Effector memory CD4-positive, alpha-beta T cell (primary cell): ENCODE data around the gene SMAD1.
"Not testable (repeated sequence)": the region's sequence is repeated elsewhere in the genome, so short reads cannot be mapped to it uniquely, and the experiment has no call there.

Experiments used
- DNase-seq, 3 donors: peaks; one replicate each; pipeline ENCODE4 v3.0.0-alpha.2; 2020
- H3K27ac ChIP-seq: 2 replicates; pipeline ENCODE4 v1.7.0; 2013; ENCODE audit warnings: mild to moderate bottlenecking, low read length, moderate library complexity; ENCODE audit not compliant: insufficient read depth, poor library complexity, severe bottlenecking
- H3K27me3 ChIP-seq: replicated peaks from 2 replicates; pipeline ENCODE4 v1.7.0; 2013; ENCODE audit warnings: mild to moderate bottlenecking, low read length; ENCODE audit not compliant: insufficient read depth, control insufficient read depth, poor library complexity, severe bottlenecking
- H3K36me3 ChIP-seq: 2 replicates; pipeline ENCODE4 v1.7.0; 2013; ENCODE audit warnings: mild to moderate bottlenecking, low read length, moderate library complexity; ENCODE audit not compliant: control insufficient read depth, insufficient read depth
- H3K4me1 ChIP-seq: 2 replicates; pipeline ENCODE4 v1.7.0; 2013; ENCODE audit warnings: low read length, mild to moderate bottlenecking; ENCODE audit not compliant: control insufficient read depth, insufficient read depth, poor library complexity, severe bottlenecking
- H3K4me3 ChIP-seq: 2 replicates; pipeline ENCODE4 v1.7.0; 2013; ENCODE audit warnings: low read length, low read depth, mild to moderate bottlenecking; ENCODE audit not compliant: insufficient read depth, poor library complexity, severe bottlenecking
- H3K9me3 ChIP-seq: 2 replicates; pipeline ENCODE4 v1.7.0; 2013; ENCODE audit warnings: mild to moderate bottlenecking, low read length, moderate library complexity; ENCODE audit not compliant: control insufficient read depth

The SMAD1 gene

DNA sequence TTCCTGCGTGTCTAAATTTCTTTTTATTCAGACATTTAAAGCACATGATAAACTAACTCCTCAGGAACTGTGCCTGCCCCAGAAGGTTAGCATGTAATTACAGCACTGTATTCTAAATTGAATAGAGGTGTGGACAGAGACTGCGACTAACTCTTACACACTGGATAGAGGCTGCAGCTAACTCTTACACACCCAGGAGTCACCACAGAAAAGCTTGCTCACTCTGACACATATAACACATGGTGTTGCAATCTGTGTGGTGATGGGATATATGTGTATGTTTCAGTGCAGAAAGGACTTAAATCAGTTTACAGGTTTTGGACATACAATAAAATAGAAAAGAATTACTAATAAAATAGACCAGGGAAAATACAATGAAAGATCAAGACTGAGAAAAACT lies 41.5 kb downstream of the SMAD1 start:
- no peaks in the 10 kb centered on the region for H3K4me1 ChIP-seq
- H3K36me3 ChIP-seq, result no peaks in the 10 kb centered on the region
- H3K9me3 ChIP-seq, result no peaks in the 10 kb centered on the region
- no peaks in the 10 kb centered on the region for H3K27me3 ChIP-seq
- no peak for DNase-seq
- H3K4me3 ChIP-seq, result no peak overlapping the region
- H3K27ac ChIP-seq, result no peak overlapping the region

DNA sequence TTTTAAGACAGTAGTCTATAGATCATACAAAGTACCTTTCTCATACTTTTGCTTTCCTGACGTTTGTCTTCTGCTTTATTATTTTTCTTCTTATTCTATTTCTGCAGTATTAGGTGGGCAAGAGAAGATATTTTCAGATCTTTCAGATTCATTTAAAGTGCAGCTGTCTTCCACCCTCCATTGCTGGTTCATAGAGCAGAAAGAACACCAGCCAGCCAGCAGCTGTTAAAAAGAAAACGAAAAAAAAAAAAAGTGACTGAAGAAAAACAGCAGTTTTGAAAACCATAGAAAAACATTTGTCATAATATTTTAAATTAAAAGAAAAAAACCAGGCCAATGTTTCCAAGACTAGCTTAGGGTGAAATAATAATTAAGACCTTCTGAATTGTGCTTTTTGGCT lies 42.9 kb downstream of the SMAD1 start:
- Histone ChIP-seq H3K4me1 (no peaks in the 10 kb centered on the region), H3K36me3 (no peaks in the 10 kb centered on the region)

DNA sequence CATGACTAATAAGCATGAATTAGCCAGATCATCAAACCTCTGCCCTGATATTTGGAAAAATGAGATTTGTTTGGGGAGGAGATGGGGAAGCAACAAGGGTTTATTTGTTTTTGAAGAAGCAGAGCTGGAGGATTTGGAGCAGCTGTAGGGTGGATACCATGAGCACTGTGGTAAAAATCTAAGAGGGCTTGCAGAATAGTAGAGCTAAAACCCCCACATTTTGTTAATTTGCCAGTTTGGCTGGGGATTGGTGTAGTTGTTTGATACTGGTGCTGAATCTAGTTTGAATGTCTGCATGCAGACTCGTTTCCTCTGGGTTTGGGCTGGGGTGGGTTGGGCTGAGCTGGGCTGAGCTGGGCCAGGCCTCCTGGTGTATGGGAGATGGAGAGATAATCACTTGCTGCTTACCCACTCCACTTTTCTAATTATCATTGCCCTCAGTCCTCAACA lies 43.7 kb downstream of the SMAD1 start:
- Histone ChIP-seq H3K36me3 (no peaks in the 10 kb centered on the region), H3K9me3 (no peaks in the 10 kb centered on the region), H3K27me3 (no peaks in the 10 kb centered on the region), H3K4me3 (no peak overlapping the region), H3K27ac (no peak overlapping the region), H3K4me1 (no peaks in the 10 kb centered on the region)
- DNase-seq, result no peak

More for the DNA sequence above, 42.9 kb downstream of the SMAD1 start:
- no peak for DNase-seq
- Histone ChIP-seq H3K27ac (no peak overlapping the region), H3K27me3 (no peaks in the 10 kb centered on the region), H3K4me3 (no peak overlapping the region), H3K9me3 (no peaks in the 10 kb centered on the region)

DNA sequence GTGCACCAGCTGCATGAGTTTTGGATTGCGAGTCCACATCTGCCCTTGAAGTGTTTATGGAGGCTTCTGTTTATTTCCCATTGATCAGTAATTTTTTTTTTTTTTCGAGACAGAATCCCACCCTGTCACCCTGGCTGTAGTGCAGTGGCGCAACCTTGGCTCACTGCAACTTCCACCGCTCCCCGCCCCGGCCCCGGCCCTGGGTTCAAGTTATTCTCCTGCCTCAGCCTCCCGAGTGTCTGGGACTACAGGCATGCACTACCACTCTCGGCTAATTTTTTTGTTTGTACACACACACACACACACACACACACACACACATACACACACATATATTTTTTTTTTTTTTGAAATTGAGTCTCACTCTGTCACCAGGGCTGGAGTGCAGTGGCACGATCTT lies 46.1 kb downstream of the SMAD1 start:
- Histone ChIP-seq H3K27me3 (no peaks in the 10 kb centered on the region), H3K9me3 (no peaks in the 10 kb centered on the region), H3K36me3 (no peaks in the 10 kb centered on the region), H3K4me3 (no peak overlapping the region), H3K27ac (no peak overlapping the region), H3K4me1 (no peaks in the 10 kb centered on the region)
- no peak for DNase-seq

DNA sequence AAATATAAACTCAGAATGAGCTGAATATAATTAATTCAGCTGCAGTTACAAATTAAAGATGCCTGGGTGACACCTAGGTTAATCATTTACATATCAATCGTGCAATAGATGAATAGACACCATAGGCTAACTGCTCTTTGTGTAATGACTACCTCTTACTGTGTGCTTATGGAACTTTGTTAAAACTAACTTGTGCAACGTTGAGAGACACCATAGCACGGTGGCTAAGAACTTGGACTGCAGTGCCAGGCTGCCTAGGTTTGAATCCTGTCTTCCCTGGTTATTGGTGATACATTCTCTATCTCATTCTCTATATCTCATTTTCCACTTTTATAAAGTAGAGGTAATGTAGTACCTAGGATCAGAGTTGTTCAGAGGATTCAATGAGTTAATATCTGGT lies 46.9 kb downstream of the SMAD1 start:
- DNase-seq, result no peak
- no peaks in the 10 kb centered on the region for H3K27me3 ChIP-seq
- no peaks in the 10 kb centered on the region for H3K9me3 ChIP-seq
- no peak overlapping the region for H3K4me3 ChIP-seq
- no peak overlapping the region for H3K27ac ChIP-seq
- no peaks in the 10 kb centered on the region for H3K36me3 ChIP-seq
- H3K4me1 ChIP-seq, result no peaks in the 10 kb centered on the region

DNA sequence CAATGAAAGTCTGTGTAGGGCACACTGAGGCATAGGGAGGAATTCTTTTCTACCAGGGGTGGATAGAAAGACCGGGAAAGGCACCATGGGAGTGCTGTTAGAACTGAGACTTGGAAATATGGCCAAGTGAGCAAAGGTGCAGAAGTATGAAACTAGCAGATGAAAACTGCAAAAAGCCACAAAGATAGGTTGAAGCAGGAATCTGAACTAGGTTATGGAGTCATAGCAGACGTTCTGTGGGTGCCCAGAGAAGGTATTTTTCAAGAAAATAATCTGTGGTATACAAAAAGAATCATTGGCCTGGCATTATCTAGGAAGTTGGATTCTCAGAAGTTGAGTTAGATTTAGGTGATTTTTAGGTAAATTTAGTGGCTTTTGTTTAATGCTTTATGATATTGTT lies 48.5 kb downstream of the SMAD1 start:
- Histone ChIP-seq H3K27me3 (no peaks in the 10 kb centered on the region), H3K4me1 (no peaks in the 10 kb centered on the region), H3K27ac (no peak overlapping the region), H3K9me3 (no peaks in the 10 kb centered on the region), H3K36me3 (no peaks in the 10 kb centered on the region), H3K4me3 (no peak overlapping the region)
- no peak for DNase-seq

- no peak overlapping the region for H3K4me3 ChIP-seq
- no peaks in the 10 kb centered on the region for H3K27me3 ChIP-seq
- no peak for DNase-seq
- no peaks in the 10 kb centered on the region for H3K36me3 ChIP-seq
- H3K9me3 ChIP-seq, result no peaks in the 10 kb centered on the region
- H3K4me1 ChIP-seq, result no peaks in the 10 kb centered on the region
- H3K27ac ChIP-seq, result no peak overlapping the region
These were observed 49.0 kb downstream of the SMAD1 start for GRCh38 chr4:145530662-145531061.

DNA sequence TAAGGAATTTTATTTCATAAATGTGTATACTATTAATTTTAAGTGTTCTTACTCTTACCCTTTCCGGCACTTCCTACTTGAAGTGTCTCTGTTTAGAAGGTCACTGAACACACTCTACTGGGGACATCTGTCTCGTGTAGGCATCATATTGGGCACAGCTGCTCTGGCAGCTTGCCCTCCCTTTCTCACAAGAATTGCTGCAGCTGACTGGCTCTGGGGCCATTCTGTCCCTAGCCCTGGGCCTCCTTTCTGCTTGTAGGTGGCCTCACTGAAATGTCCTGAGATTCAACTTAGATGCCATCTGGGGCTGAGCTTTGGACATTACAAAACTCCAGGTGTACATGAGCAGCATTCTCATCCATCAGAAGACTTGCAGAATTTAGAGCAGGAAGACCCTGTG lies 49.6 kb downstream of the SMAD1 start:
- no peak for DNase-seq

GRCh38 chr4:145531859-145532258 lies 50.2 kb downstream of the SMAD1 start:
- Histone ChIP-seq H3K27me3 (no peaks in the 10 kb centered on the region), H3K4me3 (no peak overlapping the region), H3K9me3 (no peaks in the 10 kb centered on the region), H3K27ac (no peak overlapping the region), H3K36me3 (no peaks in the 10 kb centered on the region), H3K4me1 (no peaks in the 10 kb centered on the region)
- no peak for DNase-seq

More for the DNA sequence above, 49.6 kb downstream of the SMAD1 start:
- Histone ChIP-seq H3K4me3 (no peak overlapping the region), H3K9me3 (no peaks in the 10 kb centered on the region), H3K4me1 (no peaks in the 10 kb centered on the region), H3K36me3 (no peaks in the 10 kb centered on the region), H3K27ac (no peak overlapping the region), H3K27me3 (no peaks in the 10 kb centered on the region)

DNA sequence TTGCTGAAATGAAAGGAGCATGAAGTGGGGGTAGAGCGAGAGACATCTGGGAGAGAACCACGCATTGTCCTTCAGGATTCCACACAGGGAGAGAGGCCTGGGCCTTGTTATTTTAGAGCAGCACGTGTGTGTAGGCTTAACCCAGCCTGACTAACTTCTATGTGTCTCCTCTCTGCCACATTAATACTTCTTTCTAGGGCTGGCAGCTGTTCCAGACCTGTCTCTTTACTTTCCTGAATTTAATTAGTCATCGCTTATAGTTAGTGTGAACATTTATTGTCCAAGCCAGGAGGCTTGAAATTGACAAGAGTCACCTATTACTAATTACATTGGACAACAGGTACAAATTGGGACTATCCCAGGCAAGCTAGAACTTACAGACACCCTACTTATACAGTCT lies 51.3 kb downstream of the SMAD1 start:
- Histone ChIP-seq H3K4me3 (no peak overlapping the region), H3K27me3 (no peaks in the 10 kb centered on the region), H3K4me1 (no peaks in the 10 kb centered on the region), H3K9me3 (no peaks in the 10 kb centered on the region), H3K36me3 (no peaks in the 10 kb centered on the region), H3K27ac (no peak overlapping the region)
- no peak for DNase-seq

- not testable (repeated sequence) for H3K27ac ChIP-seq, H3K27me3 ChIP-seq, H3K9me3 ChIP-seq, H3K4me1 ChIP-seq, H3K4me3 ChIP-seq, H3K36me3 ChIP-seq, DNase-seq
These were observed 51.8 kb downstream of the SMAD1 start for GRCh38 chr4:145533415-145533814.
